GM19023 (cell line): ENCODE results near the gene GLE1.

Experiments used
- ATAC-seq: cut with Tn5 transposase; IDR thresholded peaks from one replicate; pipeline ENCODE4 v1.9.1; 2021; ENCODE audit warnings: mild to moderate bottlenecking, moderate library complexity; ENCODE audit not compliant: unreplicated experiment

The GLE1 gene

DNA sequence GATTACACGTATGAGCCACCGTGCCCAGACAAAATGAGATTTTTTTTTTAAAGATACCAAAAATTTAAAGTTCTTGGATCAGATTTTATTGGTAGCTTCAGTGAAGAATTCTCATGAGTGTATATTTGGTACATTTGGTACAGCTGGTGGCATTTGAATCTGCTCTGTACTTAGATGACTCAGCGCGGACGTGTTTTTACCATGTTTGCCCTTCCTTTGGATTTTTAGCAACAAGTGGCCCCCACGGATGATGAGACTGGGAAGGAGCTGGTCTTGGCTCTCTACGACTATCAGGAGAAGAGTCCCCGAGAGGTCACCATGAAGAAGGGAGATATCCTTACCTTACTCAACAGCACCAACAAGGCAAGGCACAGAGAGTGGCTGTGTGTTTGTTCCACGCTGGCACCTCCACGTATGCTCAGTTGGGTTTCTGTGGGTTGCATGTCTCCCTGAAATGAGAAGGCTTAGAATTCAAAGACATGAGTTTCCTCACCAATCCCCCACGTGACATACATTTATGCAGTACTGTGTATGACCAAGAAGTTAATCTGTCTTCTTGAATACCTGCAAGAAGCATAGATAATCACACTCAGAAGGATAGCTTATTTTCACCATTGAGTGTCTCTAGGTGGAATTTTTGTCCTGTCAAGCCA lies 84.2 kb downstream of the GLE1 start:
- no peak for ATAC-seq
